B cell (primary cell): ENCODE data around the gene TSPAN18. TPM values are rescaled to one million over a fixed set of nuclear protein-coding genes. Genes with fewer than 3 reads are reported as not detected.

Experiments
- ATAC-seq: fragments of 200-7000 bp; cut with Tn5 transposase; one replicate; pipeline ENCODE4 v1.10.0; 2021; ENCODE audit warnings: low read depth, mild to moderate bottlenecking, moderate number of reproducible peaks, moderate library complexity
- CTCF ChIA-PET: fragments of 350-600 bp; sonication (Branson Sonifier 250); formaldehyde crosslinking; loops from one replicate; lab custom pipeline; 2021; ENCODE audit warnings: antibody characterized with exemption, inconsistent platforms; lab: Charles Lee
- POLR2A ChIA-PET: fragments of 350-600 bp; sonication (Branson Sonifier 250); formaldehyde crosslinking; loops from one replicate; lab custom pipeline; 2021; ENCODE audit warnings: antibody characterized with exemption; lab: Charles Lee
- DNase-seq: peaks from one replicate; pipeline ENCODE4 v3.0.0; 2013
- H2AFZ ChIP-seq: 2 replicates; pipeline ENCODE4 v1.6.1; 2012; ENCODE audit warnings: mild to moderate bottlenecking, low read depth, low read length; ENCODE audit not compliant: insufficient read depth, poor library complexity, severe bottlenecking
- H3K27ac ChIP-seq, 2 donors: 1 replicate in 1 of 2; 2 replicates in 1 of 2; pipeline ENCODE4 v1.5.1; 2012 to 2013; ENCODE audit warnings: low read length in 2 of 2, mild to moderate bottlenecking in 2 of 2, moderate library complexity in 1 of 2
- H3K27me3 ChIP-seq, 4 experiments: fragments of 200-600 bp in 1 of 4; sonication (generic) in 1 of 4; replicated peaks in 1 of 4; 1 replicate in 2 of 4; 2 replicates in 2 of 4; pipeline versions ENCODE4 v1.6.1 to v1.7.0; 2013 to 2016; ENCODE audit warnings: low read length in 3 of 4, mild to moderate bottlenecking in 2 of 4, mixed read lengths in 1 of 4, moderate library complexity in 1 of 4; ENCODE audit not compliant: insufficient read depth in 4 of 4, control insufficient read depth in 3 of 4; ENCODE audit errors: control extremely low read depth in 1 of 4
- H3K36me3 ChIP-seq, 2 experiments: replicated peaks in 1 of 2; 1 replicate in 1 of 2; 2 replicates in 1 of 2; pipeline versions ENCODE4 v1.6.1 to v1.7.1; 2013; ENCODE audit warnings: low read length in 1 of 2; ENCODE audit not compliant: insufficient read depth in 2 of 2, control insufficient read depth in 1 of 2; ENCODE audit errors: control extremely low read depth in 1 of 2, extremely low read depth in 1 of 2
- H3K4me1 ChIP-seq, 2 donors: fragments of 200-600 bp in 1 of 2; sonication (generic) in 1 of 2; 1 replicate in 1 of 2; 2 replicates in 1 of 2; pipeline versions ENCODE4 v1.5.1 to v1.6.1; 2013 to 2017; ENCODE audit warnings: low read length in 2 of 2; ENCODE audit not compliant: control insufficient read depth in 2 of 2, insufficient read depth in 2 of 2
- H3K4me2 ChIP-seq: replicated peaks from 2 replicates; pipeline ENCODE3; 2012; ENCODE audit warnings: mild to moderate bottlenecking, low read depth, low read length; ENCODE audit not compliant: poor library complexity, severe bottlenecking
- H3K4me3 ChIP-seq, 5 experiments: fragments of 200-600 bp in 1 of 5; sonication (generic) in 1 of 5; 1 replicate in 3 of 5; 2 replicates in 2 of 5; pipeline versions ENCODE4 v1.5.1 to v1.7.0; 2011 to 2016; ENCODE audit warnings: low read length in 4 of 5, mild to moderate bottlenecking in 4 of 5, low read depth in 2 of 5, control low read depth in 1 of 5, moderate library complexity in 1 of 5; ENCODE audit not compliant: insufficient read depth in 1 of 5; ENCODE audit errors: control extremely low read depth in 1 of 5, extremely low read depth in 1 of 5
- H3K79me2 ChIP-seq: fragments of 200-600 bp; sonication (generic); one replicate; pipeline ENCODE4 v1.6.0; 2016; ENCODE audit warnings: low read length; ENCODE audit not compliant: control insufficient read depth, insufficient read depth
- H3K9ac ChIP-seq: fragments of 200-600 bp; sonication (generic); 2 replicates; pipeline ENCODE4 v1.6.1; 2017; ENCODE audit warnings: mild to moderate bottlenecking, low read length, moderate library complexity
- H3K9me3 ChIP-seq, 3 donors: one replicate each; pipeline versions ENCODE4 v1.6.1 to v1.7.1; 2013; ENCODE audit warnings: low read length in 2 of 3; ENCODE audit not compliant: control insufficient read depth in 2 of 3, insufficient read depth in 1 of 3; ENCODE audit errors: control extremely low read depth in 1 of 3
- H4K20me1 ChIP-seq: 2 replicates; pipeline ENCODE4 v1.6.0; 2012; ENCODE audit warnings: mild to moderate bottlenecking, low read length; ENCODE audit not compliant: insufficient read depth, control insufficient read depth, poor library complexity, severe bottlenecking
- H3K27ac Mint-ChIP-seq: one replicate; pipeline ENCODE4 v1.8.0; 2021; ENCODE audit warnings: mixed read lengths
- H3K27me3 Mint-ChIP-seq: one replicate; pipeline ENCODE4 v1.8.0; 2021; ENCODE audit warnings: mixed read lengths
- H3K4me1 Mint-ChIP-seq: one replicate; pipeline ENCODE4 v1.8.0; 2021; ENCODE audit warnings: mixed read lengths
- H3K4me3 Mint-ChIP-seq: one replicate; pipeline ENCODE4 v1.8.0; 2021; ENCODE audit warnings: mixed read lengths
- H3K9me3 Mint-ChIP-seq: one replicate; pipeline ENCODE4 v1.8.0; 2022; ENCODE audit warnings: mixed read lengths; ENCODE audit not compliant: insufficient read depth
- CTCF ChIP-seq: fragments of 200-600 bp; IDR thresholded peaks from one replicate; pipeline ENCODE4 v1.8.0; 2022; ENCODE audit warnings: antibody characterized with exemption, mild to moderate bottlenecking
- EZH2 ChIP-seq: IDR thresholded peaks from 2 replicates; pipeline ENCODE4 v1.6.1; 2012; ENCODE audit warnings: borderline replicate concordance, low read depth, mild to moderate bottlenecking, moderate library complexity, low read length; ENCODE audit not compliant: insufficient read depth, poor library complexity, severe bottlenecking
- WGBS: methylation state at CpG from one replicate; pipeline ENCODE4 v1.1.5; 2013; ENCODE audit warnings: missing lambda C conversion rate; ENCODE audit not compliant: insufficient coverage; 5-methylcytosine and 5-hydroxymethylcytosine counted together
- intact Hi-C: fragments of 100-400 bp; cut with micrococcal nuclease; formaldehyde crosslinking; loops from one replicate; pipeline ENCODE4 v1.10.0; 2022
- polyA plus RNA-seq: library from polyadenylated mRNA; depleted of rRNA; stranded (reverse); fragments of >200 nt; gene quantifications from 2 replicates; pipeline ENCODE4 v1.2.3, GENCODE V29; 2012
- total RNA-seq, 2 donors: library from RNA; stranded (reverse); fragments of 120-200 nt in 1 of 2; gene quantifications; 1 replicate in 1 of 2; 2 replicates in 1 of 2; pipeline versions ENCODE4 v1.2.3 to v1.2.4, GENCODE V29; 2013 to 2022

TSPAN18 gene
- total and polyA plus RNA-seq, 2 donors (not counting 1 experiment from before 2014, with no cell fraction given): 0.75 to 2.0 TPM

- Histone ChIP-seq H3K9ac (no peak overlapping the region), H3K27me3 (no peaks in the 10 kb centered on the region), H3K79me2 (no peaks in the 10 kb centered on the region), H4K20me1 (no peaks in the 10 kb centered on the region), H3K4me2 (no peak overlapping the region), H2AFZ (no peak overlapping the region), H3K4me3 (no peak overlapping the region), H3K4me1 (no peaks in the 10 kb centered on the region), H3K27ac (no peak overlapping the region), H3K36me3 (no peaks in the 10 kb centered on the region), H3K9me3 (peaks cover 0 to 5% (median 0%) of the 10 kb centered on the region in 3 donors)
- no CpG with 5 or more reads among the region's 2 CpGs for WGBS
- ATAC-seq (no peak), DNase-seq (no peak)
- no peak overlapping the region for H3K4me3 Mint-ChIP-seq
- intact Hi-C loops: no loop called here
- no peaks in the 10 kb centered on the region for H3K27me3 Mint-ChIP-seq
- no peak overlapping the region for H3K27ac Mint-ChIP-seq
- CTCF ChIA-PET: no interaction called here
- no peaks in the 10 kb centered on the region for H3K4me1 Mint-ChIP-seq
- no peaks in the 10 kb centered on the region for H3K9me3 Mint-ChIP-seq
- TF ChIP-seq EZH2: no peak
- TF ChIP-seq CTCF: no peak
- POLR2A ChIA-PET: no interaction called here
Measured at GRCh38 chr11:44822369-44822768, 95.6 kb downstream of the TSPAN18 start.

GRCh38 chr11:44823006-44823405, 96.2 kb downstream of the TSPAN18 start:
- Histone ChIP-seq H3K9ac (no peak overlapping the region), H3K27ac (no peak overlapping the region), H3K9me3 (peaks cover 0 to 5% (median 0%) of the 10 kb centered on the region in 3 donors), H3K79me2 (no peaks in the 10 kb centered on the region), H3K4me2 (no peak overlapping the region), H4K20me1 (no peaks in the 10 kb centered on the region), H3K36me3 (no peaks in the 10 kb centered on the region), H3K4me1 (no peaks in the 10 kb centered on the region), H3K27me3 (no peaks in the 10 kb centered on the region), H3K4me3 (no peak overlapping the region), H2AFZ (no peak overlapping the region)
- intact Hi-C loops: no loop called here
- TF ChIP-seq EZH2: no peak
- TF ChIP-seq CTCF: no peak
- ChIA-PET POLR2A (no interaction called here), CTCF (no interaction called here)
- 77% methylated on average over 6 of the region's 9 CpGs for WGBS
- no peak overlapping the region for H3K27ac Mint-ChIP-seq
- no peaks in the 10 kb centered on the region for H3K4me1 Mint-ChIP-seq
- no peaks in the 10 kb centered on the region for H3K27me3 Mint-ChIP-seq
- no peak for DNase-seq
- H3K4me3 Mint-ChIP-seq: no peak overlapping the region
- no peaks in the 10 kb centered on the region for H3K9me3 Mint-ChIP-seq
- no peak for ATAC-seq
